CD14-positive monocyte (primary cell): ENCODE data around the gene LINC00632. TPM values are rescaled to one million over a fixed set of nuclear protein-coding genes. Genes with fewer than 3 reads are reported as not detected.

Experiments
- DNase-seq, 3 donors: peaks; one replicate each; pipeline ENCODE4 v3.0.0-alpha.2; 2011 to 2022
- H2AFZ ChIP-seq: 2 replicates; pipeline ENCODE4 v1.6.0; 2012; ENCODE audit warnings: mild to moderate bottlenecking, low read depth, low read length, inconsistent platforms; ENCODE audit not compliant: insufficient read depth, poor library complexity, severe bottlenecking
- H3K27ac ChIP-seq, 2 donors: 1 replicate in 1 of 2; 2 replicates in 1 of 2; pipeline ENCODE4 v1.5.1; 2012 to 2013; ENCODE audit warnings: low read length in 2 of 2, control low read depth in 1 of 2, inconsistent platforms in 1 of 2, low read depth in 1 of 2, mild to moderate bottlenecking in 1 of 2
- H3K27me3 ChIP-seq, 2 donors: one replicate each; pipeline versions ENCODE4 v1.6.0 to v1.6.1; 2011 to 2013; ENCODE audit warnings: low read length in 2 of 2; ENCODE audit not compliant: control insufficient read depth in 2 of 2, insufficient read depth in 2 of 2
- H3K36me3 ChIP-seq, 2 donors: replicated peaks in 1 of 2; 1 replicate in 1 of 2; 2 replicates in 1 of 2; pipeline versions ENCODE4 v1.5.1 to v1.6.1; 2012 to 2013; ENCODE audit warnings: low read length in 2 of 2, control low read depth in 1 of 2, inconsistent platforms in 1 of 2, mild to moderate bottlenecking in 1 of 2; ENCODE audit not compliant: insufficient read depth in 2 of 2, control insufficient read depth in 1 of 2
- H3K4me1 ChIP-seq, 2 donors: 1 replicate in 1 of 2; 2 replicates in 1 of 2; pipeline versions ENCODE4 v1.5.1 to v1.6.1; 2012 to 2013; ENCODE audit warnings: low read length in 2 of 2, control low read depth in 1 of 2, inconsistent platforms in 1 of 2, mild to moderate bottlenecking in 1 of 2, moderate library complexity in 1 of 2; ENCODE audit not compliant: insufficient read depth in 2 of 2, control insufficient read depth in 1 of 2
- H3K4me2 ChIP-seq: replicated peaks from 2 replicates; pipeline ENCODE3; 2012; ENCODE audit warnings: low read length, moderate library complexity, mild to moderate bottlenecking; ENCODE audit not compliant: poor library complexity, severe bottlenecking; ENCODE audit errors: extremely low read depth
- H3K4me3 ChIP-seq, 3 experiments: fragments of 200-600 bp in 1 of 3; sonication (generic) in 1 of 3; replicated peaks in 1 of 3; 1 replicate in 2 of 3; 2 replicates in 1 of 3; pipeline ENCODE4 v1.5.1; 2011 to 2013; ENCODE audit warnings: low read length in 3 of 3, mild to moderate bottlenecking in 3 of 3, control low read depth in 2 of 3, low read depth in 2 of 3, inconsistent platforms in 1 of 3, moderate library complexity in 1 of 3
- H3K79me2 ChIP-seq: 2 replicates; pipeline ENCODE4 v1.6.0; 2012; ENCODE audit warnings: mild to moderate bottlenecking, control low read depth, inconsistent platforms, low read length, moderate library complexity; ENCODE audit not compliant: insufficient read depth
- H3K9ac ChIP-seq: 2 replicates; pipeline ENCODE4 v1.6.0; 2017; ENCODE audit warnings: low read length, mild to moderate bottlenecking; ENCODE audit not compliant: insufficient read depth, poor library complexity, severe bottlenecking
- H3K9me3 ChIP-seq, 2 donors: replicated peaks in 1 of 2; 1 replicate in 1 of 2; 2 replicates in 1 of 2; pipeline versions ENCODE4 v1.5.1 to v1.6.1; 2012 to 2013; ENCODE audit warnings: low read length in 2 of 2, control low read depth in 1 of 2; ENCODE audit not compliant: control insufficient read depth in 1 of 2, insufficient read depth in 1 of 2
- H4K20me1 ChIP-seq: 2 replicates; pipeline ENCODE4 v1.6.0; 2012; ENCODE audit warnings: mild to moderate bottlenecking, low read length, control low read depth, moderate library complexity; ENCODE audit not compliant: insufficient read depth
- H3K27ac Mint-ChIP-seq, 7 donors: one replicate each; pipeline ENCODE4 v1.8.0; 2020; ENCODE audit warnings: mild to moderate bottlenecking in 7 of 7, mixed read lengths in 7 of 7, moderate library complexity in 6 of 7, inconsistent platforms in 2 of 7
- H3K27me3 Mint-ChIP-seq, 3 donors: one replicate each; pipeline ENCODE4 v1.8.0; 2021 to 2022; ENCODE audit warnings: low read depth in 3 of 3, mild to moderate bottlenecking in 3 of 3, mixed read lengths in 3 of 3, moderate library complexity in 3 of 3, inconsistent platforms in 1 of 3
- H3K36me3 Mint-ChIP-seq, 2 donors: one replicate each; pipeline ENCODE4 v1.8.0; 2020; ENCODE audit warnings: mixed read lengths in 2 of 2, inconsistent platforms in 1 of 2, mild to moderate bottlenecking in 1 of 2
- H3K4me1 Mint-ChIP-seq: one replicate; pipeline ENCODE4 v1.8.0; 2020; ENCODE audit warnings: mild to moderate bottlenecking, mixed read lengths
- H3K4me3 Mint-ChIP-seq, 2 donors: one replicate each; pipeline ENCODE4 v1.8.0; 2020; ENCODE audit warnings: mild to moderate bottlenecking in 2 of 2, mixed read lengths in 2 of 2, moderate library complexity in 1 of 2
- H3K9me3 Mint-ChIP-seq, 7 donors: one replicate each; pipeline ENCODE4 v1.8.0; 2020 to 2022; ENCODE audit warnings: mixed read lengths in 7 of 7, mild to moderate bottlenecking in 6 of 7, moderate library complexity in 6 of 7, inconsistent platforms in 2 of 7
- WGBS: methylation state at CpG from one replicate; pipeline ENCODE4 v1.1.5; 2013; ENCODE audit warnings: missing lambda C conversion rate; ENCODE audit not compliant: insufficient coverage; 5-methylcytosine and 5-hydroxymethylcytosine counted together
- intact Hi-C, 2 donors: fragments of 100-400 bp; cut with micrococcal nuclease; formaldehyde crosslinking; loops; one replicate each; pipeline versions ENCODE4 v1.15.0 to v1.15.1; 2023
- polyA plus RNA-seq, 3 donors: library from polyadenylated mRNA; depleted of rRNA in 1 of 3; unstranded in 2 of 3; stranded (reverse) in 1 of 3; fragments of 300-500 nt in 2 of 3; fragments of >200 nt in 1 of 3; fragmentation: Illumina TruSeq in 2 of 3; gene quantifications; 1 replicate in 2 of 3; 2 replicates in 1 of 3; pipeline ENCODE4 v1.2.3, GENCODE V29; 2012 to 2021
- TF ChIP-seq, protein P1 (sequence below): fragments of 200-600 bp; IDR thresholded peaks from one replicate; pipeline ENCODE4 v1.8.0; 2022; ENCODE audit warnings: antibody characterized with exemption, mild to moderate bottlenecking

The LINC00632 gene
- polyA plus RNA-seq, 3 donors, result not detected

DNA sequence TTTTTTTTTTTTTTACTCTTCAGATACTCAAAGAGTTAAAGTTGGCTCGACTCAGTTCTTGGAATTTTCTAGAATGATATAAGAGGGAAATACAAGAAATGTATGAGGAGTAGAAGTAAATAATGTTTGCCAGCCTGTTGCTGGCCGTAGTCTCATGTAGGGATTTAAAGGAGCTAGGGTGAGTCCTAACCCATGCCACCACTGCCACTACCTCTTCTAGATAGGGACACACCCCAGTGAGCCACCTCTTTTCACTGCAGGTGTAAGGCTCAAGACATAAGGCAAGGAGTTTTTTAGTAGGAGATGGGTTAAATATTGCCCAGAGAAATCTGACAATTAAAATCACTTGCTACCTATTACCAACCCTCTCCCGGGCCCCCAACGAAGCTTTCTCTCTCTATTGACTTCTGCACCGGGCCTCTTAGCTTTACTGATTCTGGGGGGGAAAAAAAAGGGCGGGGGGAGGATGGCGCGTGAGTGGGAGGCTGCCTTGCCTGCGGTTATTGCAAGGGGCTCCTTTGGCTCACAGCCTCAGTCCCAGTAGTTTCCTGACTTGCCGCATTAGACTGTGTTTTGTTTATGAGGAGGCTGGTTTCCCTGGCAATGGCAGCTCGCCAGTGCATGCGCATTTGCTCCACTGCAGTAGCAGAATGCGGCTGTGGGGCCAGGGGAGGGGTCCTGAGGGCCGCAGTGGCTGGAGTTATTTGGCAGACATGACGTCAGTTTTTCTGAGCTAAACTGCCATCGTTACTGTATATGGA, 3.0 kb downstream of the LINC00632 start:
- H3K9me3 Mint-ChIP-seq, result no peaks in the 10 kb centered on the region
- H3K4me3 Mint-ChIP-seq, result no peak overlapping the region
- H3K4me2 ChIP-seq, result no peak overlapping the region
- H3K79me2 ChIP-seq, result no peaks in the 10 kb centered on the region
- H3K27ac ChIP-seq, result no peak overlapping the region
- DNase-seq, result no peak
- H3K27me3 ChIP-seq, result peaks cover 0 to 7% of the 10 kb centered on the region in 2 donors
- TF ChIP-seq, protein P1, sequence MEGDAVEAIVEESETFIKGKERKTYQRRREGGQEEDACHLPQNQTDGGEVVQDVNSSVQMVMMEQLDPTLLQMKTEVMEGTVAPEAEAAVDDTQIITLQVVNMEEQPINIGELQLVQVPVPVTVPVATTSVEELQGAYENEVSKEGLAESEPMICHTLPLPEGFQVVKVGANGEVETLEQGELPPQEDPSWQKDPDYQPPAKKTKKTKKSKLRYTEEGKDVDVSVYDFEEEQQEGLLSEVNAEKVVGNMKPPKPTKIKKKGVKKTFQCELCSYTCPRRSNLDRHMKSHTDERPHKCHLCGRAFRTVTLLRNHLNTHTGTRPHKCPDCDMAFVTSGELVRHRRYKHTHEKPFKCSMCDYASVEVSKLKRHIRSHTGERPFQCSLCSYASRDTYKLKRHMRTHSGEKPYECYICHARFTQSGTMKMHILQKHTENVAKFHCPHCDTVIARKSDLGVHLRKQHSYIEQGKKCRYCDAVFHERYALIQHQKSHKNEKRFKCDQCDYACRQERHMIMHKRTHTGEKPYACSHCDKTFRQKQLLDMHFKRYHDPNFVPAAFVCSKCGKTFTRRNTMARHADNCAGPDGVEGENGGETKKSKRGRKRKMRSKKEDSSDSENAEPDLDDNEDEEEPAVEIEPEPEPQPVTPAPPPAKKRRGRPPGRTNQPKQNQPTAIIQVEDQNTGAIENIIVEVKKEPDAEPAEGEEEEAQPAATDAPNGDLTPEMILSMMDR, result no peak
- no peak overlapping the region for H3K27ac Mint-ChIP-seq
- H3K9ac ChIP-seq, result no peak overlapping the region
- H3K36me3 ChIP-seq, result no peaks in the 10 kb centered on the region
- no CpG with 5 or more reads among the region's 16 CpGs for WGBS
- H3K4me1 Mint-ChIP-seq, result no peaks in the 10 kb centered on the region
- H4K20me1 ChIP-seq, result no peaks in the 10 kb centered on the region
- no peaks in the 10 kb centered on the region for H3K36me3 Mint-ChIP-seq
- no peak overlapping the region for H3K4me3 ChIP-seq
- H2AFZ ChIP-seq, result no peak overlapping the region
- no peaks in the 10 kb centered on the region for H3K9me3 ChIP-seq
- H3K4me1 ChIP-seq, result no peaks in the 10 kb centered on the region
- intact Hi-C loops, result no loop called here
- peaks cover 6 to 8% (median 8%) of the 10 kb centered on the region in 3 donors for H3K27me3 Mint-ChIP-seq

DNA sequence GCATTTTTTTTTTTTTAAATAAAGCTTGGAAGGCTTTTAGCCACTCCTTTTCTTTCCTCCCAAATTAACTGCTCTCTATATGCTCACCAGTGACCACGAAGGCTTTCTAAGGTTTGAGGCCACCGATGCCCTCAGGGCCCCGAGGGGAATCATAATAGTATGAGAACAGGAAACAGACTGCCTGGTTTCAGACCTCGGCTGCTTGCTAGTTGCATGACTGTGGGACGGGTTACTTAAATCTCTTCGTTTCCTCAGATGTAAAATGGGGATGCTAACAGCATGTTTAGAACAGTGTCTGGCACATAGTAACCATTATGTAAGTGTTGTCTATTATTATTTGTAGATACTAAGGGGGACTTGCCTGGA, 3.6 kb downstream of the LINC00632 start:
- Mint-ChIP-seq H3K9me3 (no peaks in the 10 kb centered on the region), H3K27me3 (peaks cover 6 to 8% (median 8%) of the 10 kb centered on the region in 3 donors), H3K27ac (no peak overlapping the region), H3K36me3 (no peaks in the 10 kb centered on the region), H3K4me3 (no peak overlapping the region), H3K4me1 (no peaks in the 10 kb centered on the region)
- H3K4me1 ChIP-seq, result no peaks in the 10 kb centered on the region
- H3K79me2 ChIP-seq, result no peaks in the 10 kb centered on the region
- H3K27me3 ChIP-seq, result peaks cover 0 to 7% of the 10 kb centered on the region in 2 donors
- H3K4me3 ChIP-seq, result no peak overlapping the region
- H3K36me3 ChIP-seq, result no peaks in the 10 kb centered on the region
- H3K27ac ChIP-seq, result no peak overlapping the region
- no peaks in the 10 kb centered on the region for H4K20me1 ChIP-seq
- no peaks in the 10 kb centered on the region for H3K9me3 ChIP-seq
- H3K9ac ChIP-seq, result no peak overlapping the region
- DNase-seq, result no peak
- H3K4me2 ChIP-seq, result no peak overlapping the region
- 0% methylated on average over 1 of the region's 6 CpGs for WGBS
- no peak overlapping the region for H2AFZ ChIP-seq
- TF ChIP-seq, protein P1, result no peak
- intact Hi-C loops, result no loop called here
